Inflammatory macrophage treated with lipopolysaccharide for 1 hour (primary cell): ENCODE results near the gene TANC1.

Source experiments
- DNase-seq, 2 donors: peaks; one replicate each; pipeline ENCODE4 v3.0.0-alpha.2; 2020 to 2022

TANC1 gene

DNA sequence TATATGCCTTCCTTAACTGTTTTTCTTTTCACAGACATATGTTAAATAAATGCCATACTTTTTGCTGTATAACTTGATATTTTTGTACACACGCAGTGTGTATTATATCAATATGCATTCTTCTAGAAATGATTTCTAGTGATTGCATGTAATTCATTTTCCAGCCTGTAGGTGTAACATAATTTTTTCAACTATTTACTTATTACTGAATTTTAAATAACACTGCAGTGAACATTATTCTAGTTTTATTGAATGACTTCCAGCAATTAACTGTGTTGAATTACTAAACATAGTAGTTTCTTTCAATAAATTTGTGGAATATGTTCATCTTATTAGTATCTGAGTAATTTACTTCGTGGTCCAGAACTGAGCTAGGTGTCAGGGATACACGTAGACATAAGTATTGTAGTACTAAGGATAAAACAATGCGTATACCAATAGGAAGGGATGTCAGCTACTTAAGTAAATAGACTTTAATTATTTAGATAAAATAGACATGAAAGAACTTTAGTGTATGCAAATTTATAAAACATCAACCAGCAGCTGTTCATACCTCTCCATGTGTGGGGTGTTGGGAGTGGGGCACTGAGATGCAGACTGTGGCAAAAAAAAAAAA lies 28.0 kb downstream of the TANC1 start:
- DNase-seq, result no peak

DNA sequence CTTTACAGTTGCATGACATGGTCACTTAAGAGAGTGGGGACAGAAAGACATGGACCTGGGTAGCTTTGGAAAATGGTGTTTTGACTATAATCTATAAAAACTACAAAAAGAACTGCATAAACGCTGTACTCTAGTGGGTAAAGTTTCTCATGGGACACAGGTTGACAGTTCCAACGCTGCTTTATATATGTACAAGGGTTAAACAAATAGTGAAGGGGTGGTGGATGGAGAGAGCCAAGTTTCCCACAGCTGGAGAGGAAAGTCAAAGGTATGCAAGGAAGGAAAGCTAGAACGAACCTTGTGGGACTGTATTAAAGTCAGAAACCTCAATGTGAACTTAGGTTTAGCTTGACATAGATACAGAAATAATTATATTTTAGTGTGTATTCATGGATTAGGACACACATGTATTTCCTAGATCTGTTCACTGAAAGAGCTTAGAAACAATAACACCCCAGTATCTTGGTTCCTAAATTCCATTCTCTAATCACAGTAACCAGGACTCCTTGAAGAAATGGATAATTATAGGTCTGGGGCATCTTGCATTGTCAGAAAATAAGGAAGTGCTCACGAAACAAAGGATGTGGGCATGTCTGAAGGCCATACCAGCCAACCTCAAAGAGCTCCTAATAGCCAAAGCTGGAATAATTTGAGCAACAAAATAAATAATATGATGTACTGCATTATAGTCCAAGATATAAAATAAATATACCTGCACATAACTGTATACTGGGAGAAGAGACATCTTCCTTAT lies 28.8 kb downstream of the TANC1 start:
- DNase-seq, result no peak

DNA sequence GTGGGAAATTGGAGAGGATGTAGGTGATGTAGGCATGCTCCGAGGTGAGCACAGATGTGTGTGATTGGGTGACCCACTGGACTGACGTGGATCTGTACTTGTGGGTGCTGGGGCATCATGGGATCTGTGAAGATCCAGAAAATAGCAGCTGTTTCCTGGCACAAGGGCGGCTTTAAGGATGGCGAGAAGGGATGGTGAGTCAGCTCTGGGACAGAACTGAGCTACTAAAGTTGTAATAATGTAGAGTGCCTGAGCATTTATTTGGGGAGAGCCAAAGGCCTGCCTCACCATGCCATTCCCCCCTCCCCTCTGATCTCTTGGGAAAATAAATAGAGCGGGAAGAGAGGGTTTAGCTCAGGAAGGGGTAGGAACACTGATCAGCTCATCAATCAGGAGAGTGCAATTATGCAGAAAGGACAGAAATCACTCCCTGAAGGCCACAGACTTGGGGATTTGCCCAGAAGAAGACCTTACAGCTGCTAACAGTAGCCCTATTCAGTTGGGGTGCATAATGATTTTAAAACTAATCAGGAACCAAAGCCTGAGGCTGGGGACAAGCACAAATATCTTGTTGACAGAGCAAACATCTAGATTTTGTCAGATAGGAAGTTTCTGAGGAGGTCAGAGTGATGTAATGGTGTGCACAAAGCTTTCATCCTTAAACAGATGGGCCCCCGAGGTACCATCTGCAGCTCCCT lies 30.3 kb downstream of the TANC1 start:
- peak in 1 of 2 donors; percentile 1 for DNase-seq

DNA sequence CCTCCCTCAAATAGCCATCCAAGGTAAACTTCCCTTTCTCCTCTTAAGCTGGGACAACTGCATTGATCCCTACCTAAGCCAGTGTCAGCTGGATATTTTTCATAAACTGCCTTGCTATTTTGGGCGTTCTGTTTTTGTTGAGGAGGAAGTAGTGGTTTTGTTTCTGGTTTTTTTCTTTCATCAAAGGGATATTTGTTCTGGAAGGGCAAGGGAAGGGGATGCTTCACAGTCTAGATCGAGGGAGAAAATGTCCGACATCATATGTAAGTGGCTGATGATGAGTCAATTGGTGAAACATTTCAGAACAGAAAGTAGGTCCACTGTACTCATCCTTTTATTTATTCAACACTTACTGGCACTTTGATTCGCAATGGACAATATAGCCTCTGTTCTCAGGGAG lies 31.0 kb downstream of the TANC1 start:
- peak in 1 of 2 donors; percentile 4 for DNase-seq

DNA sequence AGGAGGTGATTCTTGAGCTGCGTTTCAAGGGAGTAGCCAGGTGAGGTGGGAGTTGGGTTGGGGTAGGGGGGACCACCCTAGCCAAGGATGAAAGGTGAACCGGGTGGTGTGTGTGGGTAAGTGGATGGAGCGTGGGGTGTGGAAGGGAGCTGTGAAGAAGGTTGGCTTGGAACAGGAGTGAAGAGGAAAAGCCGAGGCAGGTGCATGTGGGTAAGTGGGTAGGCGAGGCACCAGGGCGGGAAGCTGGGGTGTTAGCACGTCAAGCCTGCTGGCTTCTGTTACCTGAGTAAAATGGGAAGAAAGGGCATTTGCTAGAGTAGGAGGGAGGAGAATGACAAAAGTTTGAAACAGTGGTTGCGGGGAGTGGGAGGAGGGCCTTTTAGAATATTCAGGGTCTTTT lies 31.6 kb downstream of the TANC1 start:
- DNase-seq, result no peak

DNA sequence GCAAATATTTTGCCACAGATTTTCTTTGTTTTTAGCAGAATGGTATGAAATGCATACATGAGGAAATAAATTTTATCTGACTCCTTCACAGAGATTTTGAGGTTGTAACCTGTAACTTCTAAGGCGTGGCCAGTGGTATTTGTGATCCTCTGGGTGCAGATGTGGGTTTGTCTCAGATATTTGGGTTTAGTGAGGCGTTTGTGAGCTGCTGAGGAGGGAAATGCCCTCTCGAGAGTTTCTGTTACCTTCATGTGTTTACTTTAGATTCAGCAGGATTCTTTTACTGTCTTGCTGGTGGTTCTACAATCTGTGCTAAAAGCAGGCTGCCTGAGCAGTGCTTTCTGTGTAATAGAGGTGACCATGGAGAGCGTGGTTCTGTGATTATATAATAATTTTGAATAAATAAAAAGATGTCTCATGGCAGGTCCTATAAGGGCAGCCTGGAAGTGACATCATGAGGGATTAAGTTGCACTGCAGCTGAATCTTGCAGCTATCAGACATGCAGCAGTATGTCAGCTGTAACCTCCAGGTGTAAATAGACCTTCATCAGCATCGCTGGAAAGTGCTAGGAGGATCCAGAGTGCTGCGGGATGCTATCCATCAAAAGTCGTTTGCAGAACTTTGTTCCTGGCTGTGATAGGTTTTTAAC lies 34.1 kb downstream of the TANC1 start:
- DNase-seq, result no peak

DNA sequence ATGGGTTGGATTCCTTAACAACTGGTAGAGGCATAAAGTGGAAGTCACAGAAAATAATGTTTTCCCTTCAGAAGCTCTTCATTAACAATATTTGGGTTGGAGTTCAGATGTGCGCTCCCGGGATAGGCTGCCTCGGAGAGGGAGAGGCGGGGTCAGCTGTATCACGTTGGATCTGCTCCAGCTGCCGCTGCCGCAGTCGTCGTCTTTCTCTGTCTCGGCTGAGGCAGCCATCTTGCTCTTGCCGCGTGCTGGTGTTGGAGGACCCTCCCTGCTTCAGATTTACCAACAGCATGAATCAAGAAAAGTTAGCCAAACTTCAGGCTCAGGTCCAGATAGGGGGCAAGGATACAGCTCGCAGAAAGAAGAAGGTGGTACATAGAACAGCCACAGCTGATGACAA lies 35.1 kb downstream of the TANC1 start:
- no peak for DNase-seq

DNA sequence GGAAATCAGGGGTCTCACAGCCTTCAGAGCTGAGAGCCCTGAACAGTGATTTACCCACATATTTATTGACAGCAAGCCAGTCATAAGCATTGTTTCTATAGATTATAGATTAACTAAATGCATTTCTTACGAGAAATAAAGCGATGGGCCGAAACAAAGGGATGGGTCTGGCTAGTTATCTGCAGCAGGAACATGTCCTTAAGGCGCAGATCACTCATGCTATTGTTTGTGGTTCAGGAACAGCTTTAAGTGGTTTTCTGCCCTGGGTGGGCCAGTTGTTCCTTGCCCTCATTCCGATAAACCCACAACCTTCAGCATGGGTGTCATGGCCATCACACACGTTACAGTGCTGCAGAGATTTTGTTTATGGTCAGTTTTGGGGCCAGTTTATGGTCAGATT lies 36.4 kb downstream of the TANC1 start:
- DNase-seq, result no peak

DNA sequence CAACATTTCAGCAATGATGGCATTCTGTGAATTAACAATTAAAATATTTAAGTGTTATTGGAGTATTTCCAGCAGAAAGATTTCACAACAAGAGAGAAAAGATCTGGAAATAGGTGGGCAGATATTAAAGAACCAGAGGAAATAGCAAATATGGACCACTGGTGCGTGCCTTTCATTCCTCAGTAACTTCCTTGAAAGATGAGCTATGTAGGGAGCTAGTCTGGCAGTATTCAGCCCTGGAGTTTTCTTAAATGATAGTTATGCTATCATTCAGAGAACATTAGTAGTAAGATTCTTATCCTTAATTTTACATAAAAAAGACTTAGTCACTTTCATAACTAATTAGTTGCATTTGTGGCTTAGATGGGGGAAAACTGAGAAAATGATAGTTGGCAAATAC lies 41.5 kb downstream of the TANC1 start:
- no peak for DNase-seq

DNA sequence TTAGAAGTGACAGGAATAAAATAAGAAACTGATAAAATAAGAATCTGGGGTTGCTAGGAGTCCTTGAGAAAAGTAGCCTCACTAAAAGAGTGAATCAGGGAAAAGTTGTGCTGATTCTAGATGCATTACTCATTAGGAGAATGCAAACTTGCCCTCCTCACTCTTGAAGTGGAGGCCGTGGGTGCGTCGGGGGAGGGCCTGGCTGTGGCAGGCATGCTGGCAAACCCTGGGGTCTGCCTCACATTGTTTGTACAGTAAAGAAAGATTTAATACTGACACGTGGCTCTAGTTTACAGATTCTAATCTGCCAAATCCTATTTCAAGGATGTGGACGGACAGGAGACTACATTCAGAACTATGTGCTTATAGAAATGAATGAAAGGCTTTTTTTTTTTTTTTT lies 41.9 kb downstream of the TANC1 start:
- DNase-seq, result no peak

DNA sequence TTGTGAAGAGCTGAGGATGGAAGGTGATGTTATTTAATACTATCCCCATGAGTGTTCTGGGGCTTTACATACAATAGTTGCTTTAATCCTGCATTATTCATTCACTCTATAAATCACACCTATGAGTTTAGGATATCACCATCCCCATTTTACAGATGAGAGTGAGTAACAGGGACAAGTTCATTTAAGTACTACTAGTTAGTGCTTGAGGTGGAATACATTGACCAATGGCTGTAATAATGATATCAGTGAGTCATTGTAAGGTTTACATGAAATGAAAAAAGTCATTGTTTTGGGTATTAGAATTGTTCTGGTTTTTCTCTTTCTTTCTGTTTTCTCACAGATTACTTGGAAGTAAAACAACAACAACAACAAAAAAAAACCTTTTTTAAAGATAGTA lies 42.5 kb downstream of the TANC1 start:
- no peak for DNase-seq

DNA sequence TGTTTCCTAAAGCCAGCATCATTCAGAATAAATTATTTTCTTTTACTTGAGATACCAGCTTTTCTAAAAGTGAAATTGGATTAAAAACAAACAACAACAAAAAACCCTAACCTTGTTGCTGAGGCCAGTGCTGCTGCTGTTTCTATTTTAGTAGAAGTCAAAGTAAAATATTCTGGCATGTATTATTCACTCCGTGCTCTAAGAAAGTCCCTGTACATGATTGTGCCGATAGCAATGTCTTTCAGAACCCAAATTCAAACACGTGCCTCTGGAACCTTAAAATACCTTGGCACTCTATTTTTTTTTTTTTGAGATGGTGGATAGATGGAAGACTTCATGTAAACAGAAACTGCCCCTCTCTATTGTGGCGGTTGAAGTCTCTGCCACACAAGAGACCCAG lies 43.7 kb downstream of the TANC1 start:
- DNase-seq, result no peak

DNA sequence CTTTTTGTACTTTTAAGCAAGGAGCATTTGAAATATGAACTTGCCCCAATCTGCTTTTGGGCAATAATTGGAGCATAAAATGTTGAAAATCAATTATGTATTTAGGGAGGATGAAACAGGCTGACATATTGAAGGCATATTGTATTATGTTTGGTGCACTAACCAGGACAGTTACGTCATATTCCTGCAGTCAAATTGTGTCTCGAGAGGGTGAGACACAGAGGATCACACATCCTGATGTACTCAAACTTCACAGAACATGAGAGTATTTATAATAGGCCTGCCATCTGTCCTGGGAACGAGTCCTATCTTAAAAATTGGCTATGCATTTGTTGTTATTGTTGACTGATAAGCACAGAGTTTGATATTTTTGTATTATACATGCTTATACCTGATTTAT lies 44.7 kb downstream of the TANC1 start:
- no peak for DNase-seq

DNA sequence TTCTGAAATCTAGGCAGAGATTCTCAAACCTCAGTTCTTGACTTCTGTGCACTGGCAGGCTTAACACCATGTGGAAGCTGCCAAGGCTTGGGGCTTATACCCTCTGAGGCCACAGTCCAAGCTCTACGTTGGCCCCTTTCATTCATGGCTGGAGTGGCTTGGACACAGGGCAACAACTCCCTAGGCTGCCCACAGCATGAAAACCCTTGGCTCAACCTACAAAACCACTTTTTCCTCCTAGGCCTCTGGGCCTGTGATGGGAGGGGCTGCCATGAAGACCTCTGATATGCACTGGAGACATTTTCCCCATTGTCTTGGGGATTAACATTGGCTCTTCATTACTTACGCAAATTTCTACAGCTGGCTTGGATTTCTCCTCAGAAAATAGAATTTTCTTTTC lies 46.7 kb downstream of the TANC1 start:
- no peak for DNase-seq

DNA sequence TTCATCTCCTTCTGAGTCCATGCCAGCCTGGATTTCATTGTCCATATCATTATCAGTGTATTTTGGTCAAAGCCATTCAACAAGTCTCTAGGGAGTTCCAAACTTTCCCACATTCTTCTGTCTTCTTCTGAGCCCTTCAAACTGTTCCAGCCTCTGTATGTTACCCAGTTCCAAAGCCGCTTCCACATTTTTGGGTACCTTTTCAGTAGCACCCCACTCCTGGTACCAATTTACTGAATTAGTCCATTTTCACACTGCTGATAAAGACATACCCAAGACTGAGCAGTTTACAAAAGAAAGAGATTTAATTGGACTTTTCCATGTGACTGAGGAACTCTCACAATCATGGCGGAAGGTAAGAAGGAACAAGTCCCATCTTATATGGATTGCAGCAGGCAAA lies 47.4 kb downstream of the TANC1 start:
- DNase-seq, result no peak

DNA sequence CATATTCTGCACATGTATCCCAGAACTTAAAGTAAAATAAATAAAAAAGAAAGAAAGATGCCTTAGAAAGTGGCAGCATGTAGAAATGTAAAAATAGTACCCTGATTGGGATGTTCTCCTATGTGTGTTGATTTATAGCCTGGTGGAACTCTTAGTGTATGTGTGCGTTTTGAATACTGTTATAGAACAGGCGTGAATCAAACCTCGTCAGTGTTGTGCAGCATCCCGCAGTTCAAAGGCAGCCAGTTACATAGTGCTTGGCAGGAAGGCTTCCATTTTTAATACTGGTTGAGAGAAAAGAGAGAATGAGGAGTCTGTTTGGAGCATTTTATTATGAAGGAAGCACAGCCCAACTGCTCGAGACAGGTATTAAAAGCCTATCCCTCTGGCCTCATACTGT lies 49.4 kb downstream of the TANC1 start:
- DNase-seq, result no peak

DNA sequence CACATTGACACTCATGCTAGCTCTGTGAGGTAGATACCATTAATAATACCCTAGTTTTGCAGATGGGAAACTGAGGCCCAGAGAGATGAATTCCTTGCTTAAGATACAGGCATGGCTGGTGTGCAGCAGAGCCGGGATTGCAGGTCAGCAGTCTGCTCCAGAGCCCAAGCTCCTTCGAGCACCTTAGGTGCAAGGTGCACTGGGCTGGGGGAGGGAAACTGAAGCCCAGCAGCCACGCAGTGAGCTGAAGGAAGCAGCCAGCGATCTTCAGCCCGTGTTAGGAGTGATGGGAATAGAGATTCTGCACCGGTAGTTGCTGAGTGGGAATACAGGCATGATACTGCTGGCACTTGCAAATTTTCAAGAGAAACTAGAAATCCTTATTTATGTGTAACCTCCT lies 50.6 kb downstream of the TANC1 start:
- no peak for DNase-seq

DNA sequence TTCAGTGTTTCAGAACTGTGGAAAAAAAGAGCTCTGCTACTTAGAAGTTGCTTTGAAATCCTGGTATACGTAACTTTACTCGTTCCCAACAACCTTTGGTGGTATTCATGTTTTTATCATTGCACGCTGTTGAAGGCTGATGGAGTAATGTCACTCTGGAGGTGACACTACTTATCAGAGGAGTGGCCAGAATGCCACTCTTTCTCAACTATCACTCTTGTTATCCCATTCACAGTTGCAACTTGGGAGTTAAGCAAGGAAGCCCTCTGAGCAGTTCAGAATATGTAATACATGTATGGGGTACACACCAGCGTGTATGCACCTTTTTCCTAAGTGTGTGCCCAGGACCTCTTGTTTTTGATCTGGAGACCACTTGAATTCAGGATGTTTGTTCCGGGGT lies 53.6 kb downstream of the TANC1 start:
- no peak for DNase-seq

DNA sequence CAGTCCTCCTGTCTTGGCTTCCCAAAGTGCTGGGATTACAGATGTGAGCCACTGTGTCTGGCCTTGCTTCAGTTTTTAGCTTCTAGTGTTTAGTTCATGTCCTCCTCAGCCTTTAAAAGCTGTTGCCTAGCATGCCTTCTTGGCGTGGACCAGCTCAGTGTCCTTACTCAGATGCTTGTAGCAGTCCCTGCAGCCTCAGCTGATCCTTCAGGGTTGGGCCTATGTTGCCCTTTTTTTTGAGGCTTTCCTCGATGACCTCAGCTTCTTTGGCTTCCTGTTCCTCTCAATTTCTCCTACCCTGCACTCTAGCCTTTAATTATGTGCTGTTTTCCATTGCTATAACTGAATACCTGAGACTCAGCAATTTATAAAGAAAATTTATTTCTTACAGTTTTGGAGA lies 57.7 kb downstream of the TANC1 start:
- DNase-seq, result no peak

DNA sequence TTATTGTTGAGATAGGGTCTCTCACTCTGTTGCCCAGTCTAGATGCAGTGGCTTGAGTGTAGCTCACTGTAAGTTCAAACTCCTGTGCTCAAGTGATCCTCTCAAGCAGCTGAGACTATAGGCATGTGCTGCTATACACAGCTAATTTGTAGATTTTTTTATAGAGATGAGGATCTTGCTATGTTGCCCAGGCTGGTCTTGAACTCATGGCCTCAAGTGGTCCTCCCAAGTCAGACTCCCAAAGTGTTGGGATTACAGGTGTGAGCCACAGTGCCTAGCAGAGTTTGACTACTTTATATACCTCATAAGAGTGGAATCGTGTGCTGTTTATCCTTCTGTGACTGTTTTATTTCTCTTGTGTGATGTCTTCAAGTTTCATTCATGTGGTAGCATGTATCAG lies 60.3 kb downstream of the TANC1 start:
- no peak for DNase-seq

DNA sequence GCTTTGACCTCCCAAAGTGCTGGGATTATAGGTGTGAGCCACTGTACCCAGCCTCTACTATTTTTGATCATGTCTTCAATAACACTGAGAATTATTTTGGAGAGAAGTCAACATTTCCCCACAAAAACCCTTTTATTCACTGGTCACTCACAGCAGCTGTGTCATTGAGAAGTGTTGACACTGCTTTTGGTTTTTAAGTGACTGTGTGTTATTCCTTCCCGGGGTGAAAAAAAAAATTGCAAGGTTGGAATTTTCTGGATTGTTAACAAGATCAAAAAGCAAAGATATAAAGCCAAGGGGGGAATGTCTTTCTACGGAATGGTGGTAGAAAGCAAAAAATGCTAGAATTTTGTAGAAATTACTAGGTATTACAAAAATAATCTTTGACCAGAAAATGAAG lies 61.5 kb downstream of the TANC1 start:
- no peak for DNase-seq

DNA sequence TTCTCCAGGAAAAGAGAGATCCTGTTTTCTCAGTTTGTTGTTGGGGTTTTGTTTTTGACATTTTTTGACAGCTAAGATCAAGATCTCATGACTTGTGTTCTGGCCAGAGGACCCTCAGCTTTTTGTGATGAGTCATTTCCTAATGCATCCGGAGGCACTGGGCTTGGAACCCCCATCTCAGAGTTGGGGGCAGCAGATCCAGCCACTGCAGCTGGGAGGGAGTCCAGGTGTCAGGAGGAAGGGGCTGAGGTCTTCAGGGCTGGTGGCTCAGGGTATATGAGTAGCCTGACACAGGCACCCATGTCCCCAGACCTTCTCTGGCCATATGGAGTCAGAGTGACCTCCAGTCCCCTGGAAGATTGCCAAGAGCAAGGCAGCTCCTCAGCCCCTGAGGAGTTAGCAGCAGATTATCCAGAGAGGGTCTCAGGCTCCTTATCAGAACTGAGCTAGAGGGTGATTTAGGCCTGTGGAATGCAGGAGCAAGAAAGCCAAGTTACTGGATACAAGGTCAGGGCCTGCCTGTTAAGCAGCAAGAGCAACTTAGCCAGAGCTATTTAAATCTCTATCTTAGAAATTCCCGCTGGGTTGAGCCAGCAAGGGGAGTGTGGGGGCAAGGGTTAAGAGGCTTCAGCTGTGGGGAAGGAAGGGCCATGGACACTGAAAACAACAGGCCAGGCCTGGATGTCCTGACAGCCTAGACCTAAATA lies 62.4 kb downstream of the TANC1 start:
- no peak for DNase-seq

DNA sequence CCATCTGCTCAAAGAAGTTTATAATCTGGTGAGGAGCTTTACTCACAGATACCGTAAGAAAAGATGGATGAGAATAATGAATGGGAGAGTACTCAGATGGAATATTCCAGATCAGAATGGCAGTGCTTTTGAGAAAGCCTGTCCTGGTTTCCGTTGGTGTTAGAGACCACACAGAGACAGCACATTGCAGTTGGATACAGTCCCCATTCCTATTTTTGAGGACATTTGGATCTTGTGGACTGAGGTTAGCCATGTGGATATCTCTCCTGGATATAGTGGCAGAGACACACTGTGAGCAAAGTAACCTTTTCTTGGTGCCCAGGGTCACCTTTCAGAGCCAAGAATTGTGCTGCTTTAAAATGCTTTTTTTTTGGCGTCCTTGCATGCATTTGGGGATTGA lies 63.7 kb downstream of the TANC1 start:
- DNase-seq, result no peak
